ENCODE measurements around the gene IQCH. TPM values are rescaled to one million over a fixed set of nuclear protein-coding genes. Genes with fewer than 3 reads are reported as not detected.

IQCH gene
- total RNA-seq, 2 donors from 2014 or later, result 0.52 to 0.83 TPM

DNA sequence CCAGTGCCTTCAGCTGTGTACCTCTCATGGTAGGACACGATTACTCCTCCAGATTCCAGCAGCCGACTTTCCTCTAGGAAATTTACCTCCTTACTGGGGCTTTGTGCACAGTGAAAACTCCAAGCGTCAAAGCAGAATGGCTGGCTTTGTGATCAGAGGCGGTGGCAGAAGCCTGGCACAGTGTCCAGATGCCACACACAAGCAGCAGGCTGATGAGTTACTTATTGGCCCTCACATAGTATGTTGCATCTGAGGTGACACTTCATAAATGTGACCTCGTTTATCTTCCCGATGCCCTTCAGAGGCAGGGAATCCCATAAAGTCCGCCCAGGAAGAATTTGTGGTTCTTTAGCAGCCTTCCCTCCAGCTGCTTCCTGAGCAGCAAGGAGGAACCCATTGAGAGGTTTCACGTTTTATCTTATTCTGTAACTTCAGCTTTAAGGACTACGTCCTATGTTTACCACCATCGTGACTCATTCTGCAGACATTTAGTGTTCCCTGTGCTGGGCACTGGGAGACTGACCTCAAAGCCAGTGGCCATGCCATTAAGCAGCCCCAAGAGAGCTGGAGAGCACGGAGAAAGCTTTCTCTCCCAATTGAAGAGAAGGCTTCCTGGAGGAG is 159.3 kb downstream of the IQCH start:
- TF ChIP-seq, protein P1, sequence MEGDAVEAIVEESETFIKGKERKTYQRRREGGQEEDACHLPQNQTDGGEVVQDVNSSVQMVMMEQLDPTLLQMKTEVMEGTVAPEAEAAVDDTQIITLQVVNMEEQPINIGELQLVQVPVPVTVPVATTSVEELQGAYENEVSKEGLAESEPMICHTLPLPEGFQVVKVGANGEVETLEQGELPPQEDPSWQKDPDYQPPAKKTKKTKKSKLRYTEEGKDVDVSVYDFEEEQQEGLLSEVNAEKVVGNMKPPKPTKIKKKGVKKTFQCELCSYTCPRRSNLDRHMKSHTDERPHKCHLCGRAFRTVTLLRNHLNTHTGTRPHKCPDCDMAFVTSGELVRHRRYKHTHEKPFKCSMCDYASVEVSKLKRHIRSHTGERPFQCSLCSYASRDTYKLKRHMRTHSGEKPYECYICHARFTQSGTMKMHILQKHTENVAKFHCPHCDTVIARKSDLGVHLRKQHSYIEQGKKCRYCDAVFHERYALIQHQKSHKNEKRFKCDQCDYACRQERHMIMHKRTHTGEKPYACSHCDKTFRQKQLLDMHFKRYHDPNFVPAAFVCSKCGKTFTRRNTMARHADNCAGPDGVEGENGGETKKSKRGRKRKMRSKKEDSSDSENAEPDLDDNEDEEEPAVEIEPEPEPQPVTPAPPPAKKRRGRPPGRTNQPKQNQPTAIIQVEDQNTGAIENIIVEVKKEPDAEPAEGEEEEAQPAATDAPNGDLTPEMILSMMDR (IDR thresholded peaks at IDR 0.05), result no peak

DNA sequence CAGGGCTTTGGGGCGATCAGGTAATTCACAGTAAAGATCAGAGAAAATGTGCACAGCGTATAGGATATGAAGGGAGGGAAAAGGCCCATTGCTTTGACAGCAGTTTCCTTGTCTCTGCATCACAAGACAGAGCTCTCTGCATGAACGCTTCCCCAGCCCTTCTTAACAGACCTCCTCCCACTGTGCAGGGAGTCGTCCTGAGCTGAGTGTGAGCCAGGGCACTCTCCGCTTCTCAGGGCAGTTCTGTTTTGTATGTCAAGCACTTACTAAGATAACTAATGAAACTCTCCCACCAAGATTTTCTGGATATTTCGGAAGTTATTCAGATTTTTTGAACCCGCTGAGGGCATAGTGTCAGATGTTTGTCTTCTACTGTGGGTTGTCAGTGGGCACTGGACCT is 160.6 kb downstream of the IQCH start:
- Histone ChIP-seq H3K9me3 (no peaks in the 10 kb centered on the region), H3K36me3 (no peaks in the 10 kb centered on the region), H3K4me3 (no peak overlapping the region), H3K27ac (no peak overlapping the region), H3K27me3 (no peaks in the 10 kb centered on the region), H3K4me1 (no peaks in the 10 kb centered on the region)
- TF ChIP-seq, protein P1 (IDR thresholded peaks at IDR 0.05), result no peak
- no peak for DNase-seq (ENCODE audit: low spot score)

More for the DNA sequence above, 159.3 kb downstream of the IQCH start:
- no peaks in the 10 kb centered on the region for H3K4me1 ChIP-seq
- DNase-seq (ENCODE audit: low spot score), result no peak
- H3K27ac ChIP-seq, result no peak overlapping the region
- H3K9me3 ChIP-seq, result no peaks in the 10 kb centered on the region
- H3K36me3 ChIP-seq, result no peaks in the 10 kb centered on the region
- no peaks in the 10 kb centered on the region for H3K27me3 ChIP-seq
- H3K4me3 ChIP-seq, result no peak overlapping the region

DNA sequence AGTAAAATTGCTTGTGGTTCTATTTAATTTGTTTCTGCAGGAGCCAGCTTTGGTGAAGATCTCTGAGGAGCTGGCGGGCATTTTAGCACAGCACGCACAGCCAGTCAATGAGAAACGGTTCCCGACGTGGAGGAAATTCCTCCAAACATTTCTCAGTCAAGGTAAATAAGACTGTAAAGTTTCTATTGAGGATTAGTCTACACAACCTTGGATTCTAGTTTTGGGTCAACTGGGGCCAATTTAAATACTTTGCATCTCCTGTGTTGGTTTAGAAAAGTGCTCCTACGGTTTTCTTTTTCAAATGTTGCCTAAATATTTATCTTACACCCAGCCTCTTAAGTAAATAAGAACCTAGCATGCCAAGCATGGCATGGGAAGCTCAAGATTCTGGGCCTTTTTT is 162.3 kb downstream of the IQCH start:
- TF ChIP-seq, protein P1 (IDR thresholded peaks at IDR 0.05), result no peak
- Histone ChIP-seq H3K9me3 (no peaks in the 10 kb centered on the region), H3K27ac (no peak overlapping the region), H3K36me3 (no peaks in the 10 kb centered on the region), H3K27me3 (no peaks in the 10 kb centered on the region), H3K4me3 (no peak overlapping the region), H3K4me1 (no peaks in the 10 kb centered on the region)
- DNase-seq (ENCODE audit: low spot score), result no peak

DNA sequence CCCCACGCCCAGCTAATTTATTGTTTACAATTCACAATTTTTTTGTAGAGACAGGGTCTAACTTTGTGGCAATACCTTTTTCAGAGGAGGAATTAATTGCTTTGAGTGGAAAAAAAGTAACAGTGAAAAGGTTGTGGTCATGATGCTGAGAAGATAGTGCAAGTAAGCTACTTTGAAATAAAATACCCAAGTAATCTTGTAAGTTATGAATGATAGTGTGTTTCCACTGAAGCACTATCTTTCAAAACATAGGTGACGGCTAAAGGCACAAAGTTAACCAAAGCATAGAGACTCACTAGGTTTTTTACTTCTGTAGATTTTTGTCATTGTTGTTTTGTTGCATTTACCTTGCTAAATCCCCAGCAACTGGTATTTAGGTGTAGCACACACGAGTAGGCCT is 165.1 kb downstream of the IQCH start:
- no peak for DNase-seq (ENCODE audit: low spot score)
- Histone ChIP-seq H3K4me3 (no peak overlapping the region), H3K27ac (no peak overlapping the region), H3K9me3 (no peaks in the 10 kb centered on the region), H3K4me1 (no peaks in the 10 kb centered on the region), H3K27me3 (no peaks in the 10 kb centered on the region), H3K36me3 (no peaks in the 10 kb centered on the region)
- TF ChIP-seq, protein P1 (IDR thresholded peaks at IDR 0.05), result no peak

DNA sequence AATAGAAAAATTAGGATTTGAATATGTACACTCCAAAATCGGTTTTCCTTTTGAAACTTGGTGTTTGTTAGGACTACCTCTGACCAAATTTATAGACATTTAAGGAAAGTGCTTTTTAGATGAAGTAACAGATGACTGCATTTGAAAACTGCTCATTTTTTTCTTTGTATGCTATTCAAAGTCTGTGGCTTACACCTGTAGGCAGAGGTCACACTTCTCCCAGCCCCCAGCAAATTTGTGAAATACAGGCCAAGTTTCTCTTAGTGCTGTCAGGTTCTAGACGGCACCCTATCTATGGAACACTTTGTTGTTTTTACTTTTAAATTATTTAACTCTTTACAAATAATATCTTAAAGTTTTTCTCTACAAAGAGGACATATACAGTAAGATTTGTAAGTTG is 165.6 kb downstream of the IQCH start:
- Histone ChIP-seq H3K27ac (no peak overlapping the region), H3K4me1 (no peaks in the 10 kb centered on the region), H3K4me3 (no peak overlapping the region), H3K27me3 (no peaks in the 10 kb centered on the region), H3K36me3 (no peaks in the 10 kb centered on the region), H3K9me3 (no peaks in the 10 kb centered on the region)
- TF ChIP-seq, protein P1 (IDR thresholded peaks at IDR 0.05), result no peak
- DNase-seq (ENCODE audit: low spot score), result no peak

DNA sequence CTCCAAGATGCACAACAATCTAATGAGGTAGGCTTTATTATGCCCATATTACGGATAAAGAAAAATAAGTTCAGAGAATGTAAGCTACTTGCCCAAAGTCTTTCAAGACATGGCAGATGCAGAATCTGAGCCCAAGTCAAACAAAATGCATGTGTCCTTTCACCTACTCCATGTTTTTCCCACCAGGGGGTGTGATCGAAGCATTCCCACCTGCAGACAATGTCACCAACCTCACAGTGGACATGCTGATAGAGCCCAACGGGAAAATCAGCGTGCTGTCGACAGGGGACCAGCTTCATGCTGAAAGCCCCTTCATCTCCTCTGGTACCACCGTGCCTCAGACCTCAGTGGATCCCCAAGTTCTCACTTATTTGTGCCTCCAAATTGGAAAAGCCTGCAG is 166.5 kb downstream of the IQCH start:
- Histone ChIP-seq H3K4me1 (no peaks in the 10 kb centered on the region), H3K4me3 (no peak overlapping the region), H3K27me3 (no peaks in the 10 kb centered on the region), H3K36me3 (no peaks in the 10 kb centered on the region), H3K27ac (no peak overlapping the region), H3K9me3 (no peaks in the 10 kb centered on the region)
- no peak for DNase-seq (ENCODE audit: low spot score)
- TF ChIP-seq, protein P1 (IDR thresholded peaks at IDR 0.05), result no peak

Measured in right atrium auricular region (tissue), 2 donors.